Left renal pelvis (tissue), 4 donors: ENCODE results near the gene GRAMD4. TPM values are rescaled to one million over a fixed set of nuclear protein-coding genes. Genes with fewer than 3 reads are reported as not detected.

ENCODE experiments used
- DNase-seq, 4 donors: peaks; one replicate each; pipeline ENCODE4 v3.0.0-alpha.2; 2013; ENCODE audit warnings: low read depth in 4 of 4, low spot score in 3 of 4
- polyA plus RNA-seq, 4 donors: library from polyadenylated mRNA; unstranded; fragments of 120-200 nt; gene quantifications; one replicate each; pipeline ENCODE4 v1.2.1, GENCODE V29; 2013; ENCODE audit not compliant: insufficient read length in 4 of 4

Gene GRAMD4
- polyA plus RNA-seq, 4 donors, result 21.8 to 25.6 (median 23.5) TPM

- peak in 2 of 4 donors; percentile 35 to 44 for DNase-seq
Measured at GRCh38 chr22:46596032-46596441, 24.1 kb upstream of the GRAMD4 start.

GRCh38 chr22:46596819-46597218 is 23.4 kb upstream of the GRAMD4 start:
- DNase-seq, result peak in 3 of 4 donors; percentile 29 to 59 (median 56)

DNA sequence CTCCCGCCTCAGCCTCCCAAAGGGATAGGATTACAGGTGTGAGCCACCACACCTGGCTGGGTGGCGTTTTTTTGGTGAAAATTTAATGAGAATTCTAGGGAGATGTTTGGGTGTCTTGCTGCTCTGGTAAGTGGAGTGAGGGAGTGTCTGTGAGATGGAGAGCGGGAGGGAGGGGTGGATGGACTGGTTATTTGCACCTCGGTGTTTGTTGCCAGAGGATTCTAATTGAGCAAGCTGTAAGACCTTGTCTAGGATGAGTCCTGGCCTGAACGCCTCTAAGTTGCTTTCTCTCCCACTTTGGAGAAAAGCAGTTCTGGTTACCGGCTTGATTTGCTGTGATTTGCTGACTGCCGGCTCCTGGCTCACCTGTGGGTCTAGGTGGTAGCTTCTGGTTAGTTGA is 22.0 kb upstream of the GRAMD4 start:
- no peak for DNase-seq

- DNase-seq, result no peak
Measured at GRCh38 chr22:46598737-46599424, 21.3 kb upstream of the GRAMD4 start.

GRCh38 chr22:46600273-46600796 is 19.9 kb upstream of the GRAMD4 start:
- no peak for DNase-seq

DNA sequence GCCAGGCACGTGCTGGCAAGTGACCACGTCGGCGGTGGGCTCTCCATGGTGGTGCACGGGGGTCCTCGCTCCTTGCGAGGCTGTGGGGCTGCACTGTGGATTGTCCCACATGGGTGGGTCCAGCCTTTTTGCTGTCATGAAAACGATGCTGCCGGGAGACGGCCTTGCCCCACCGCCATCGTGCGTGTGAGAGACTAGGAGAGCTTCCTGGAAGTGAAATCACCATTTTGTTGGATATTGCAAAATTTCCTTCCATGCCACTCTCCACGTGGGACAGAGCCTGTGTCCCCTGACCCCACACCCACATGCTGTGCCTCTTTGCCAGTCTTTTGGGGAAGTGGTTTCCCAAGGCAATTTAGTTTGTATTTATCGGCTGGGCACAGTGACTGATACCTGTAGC is 18.2 kb upstream of the GRAMD4 start:
- no peak for DNase-seq

- DNase-seq, result no peak
Measured at GRCh38 chr22:46604306-46604690, 15.9 kb upstream of the GRAMD4 start.

DNA sequence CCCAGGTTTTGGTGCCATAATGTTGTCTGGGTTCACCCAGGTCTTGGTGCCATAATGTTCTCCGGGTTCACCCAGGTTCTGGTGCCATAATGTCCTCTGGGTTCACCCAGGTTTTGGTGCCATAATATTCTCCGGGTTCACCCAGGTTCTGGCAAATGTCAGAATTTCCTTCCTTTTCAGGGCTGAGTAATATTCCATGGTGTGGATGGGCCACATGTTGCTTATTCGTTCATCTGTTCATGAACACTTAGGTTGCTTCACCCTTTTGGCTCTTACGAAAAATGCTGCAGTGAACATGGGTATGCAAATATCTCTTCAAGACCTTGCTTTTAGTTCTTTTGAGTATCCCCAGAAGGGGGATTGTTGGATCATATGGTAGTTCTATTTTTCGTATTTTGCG is 15.1 kb upstream of the GRAMD4 start:
- no peak for DNase-seq

DNA sequence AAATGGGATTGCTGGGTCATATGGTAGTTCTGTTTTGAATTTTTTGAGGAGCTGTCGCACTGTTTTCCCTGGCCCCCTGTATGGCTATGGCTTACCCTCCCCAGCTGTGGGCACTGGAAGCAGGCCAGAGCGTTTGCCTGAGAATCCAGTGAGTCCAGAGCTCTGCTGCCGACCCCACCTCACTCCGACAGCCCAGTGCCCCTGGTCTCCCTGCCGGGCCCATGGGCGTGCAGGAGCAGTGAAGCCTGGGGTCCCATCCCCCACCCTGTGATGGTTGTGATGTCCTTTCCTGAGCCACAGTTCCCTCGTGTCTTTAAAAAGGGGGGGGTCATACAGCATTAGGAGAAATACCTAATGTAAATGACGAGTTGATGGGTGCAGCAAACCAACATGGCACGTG is 13.3 kb upstream of the GRAMD4 start:
- DNase-seq, result no peak

- DNase-seq, result no peak
Measured at GRCh38 chr22:46607483-46608114, 12.6 kb upstream of the GRAMD4 start.

DNA sequence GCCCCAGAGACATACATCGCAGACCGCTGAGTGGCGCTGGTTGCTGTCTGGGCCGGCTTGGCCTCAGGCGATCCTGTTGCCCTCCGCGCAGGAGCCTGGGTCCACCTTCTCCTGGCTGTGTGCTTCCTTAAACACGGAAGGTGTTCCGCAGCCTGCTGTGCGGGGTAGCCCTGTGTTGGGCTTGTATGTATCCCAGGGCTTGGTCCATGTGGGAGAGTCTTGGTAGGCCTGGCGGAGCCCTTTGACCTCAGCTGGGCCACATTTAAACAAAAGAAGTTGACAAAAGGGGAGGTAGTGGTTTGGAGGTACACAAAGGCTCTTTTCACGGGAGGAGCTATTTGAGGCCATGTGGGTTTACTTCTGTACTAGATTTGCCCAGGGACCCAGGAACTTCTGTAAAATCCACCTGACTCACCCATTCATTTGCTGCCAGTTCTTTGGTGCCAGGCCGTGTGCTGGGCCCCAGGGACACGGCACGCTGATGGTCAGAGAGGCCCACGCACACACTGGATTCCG is 11.0 kb upstream of the GRAMD4 start:
- DNase-seq, result no peak

GRCh38 chr22:46609724-46610201 is 10.4 kb upstream of the GRAMD4 start:
- no peak for DNase-seq

GRCh38 chr22:46610356-46610755 is 9.8 kb upstream of the GRAMD4 start:
- DNase-seq, result no peak

DNA sequence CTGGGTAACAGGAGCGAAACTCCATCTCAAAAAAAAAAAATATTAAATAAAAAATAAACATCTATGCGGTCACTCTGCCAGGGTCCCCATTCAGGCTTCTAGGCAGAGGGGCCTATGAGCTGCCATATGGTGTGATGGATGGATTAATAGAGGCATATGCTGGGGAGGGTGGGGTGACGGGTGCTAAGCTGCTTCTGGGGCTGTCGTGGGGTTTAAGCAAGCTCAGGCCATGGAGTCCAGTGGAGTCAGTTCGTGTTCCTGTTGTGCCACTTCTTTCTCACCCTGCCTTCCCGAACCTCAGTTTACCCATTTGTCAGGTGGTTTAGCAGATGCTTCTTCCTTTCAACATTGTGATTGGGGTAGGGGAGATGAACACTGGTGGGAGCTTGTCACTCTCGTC is 9.0 kb upstream of the GRAMD4 start:
- no peak for DNase-seq

DNA sequence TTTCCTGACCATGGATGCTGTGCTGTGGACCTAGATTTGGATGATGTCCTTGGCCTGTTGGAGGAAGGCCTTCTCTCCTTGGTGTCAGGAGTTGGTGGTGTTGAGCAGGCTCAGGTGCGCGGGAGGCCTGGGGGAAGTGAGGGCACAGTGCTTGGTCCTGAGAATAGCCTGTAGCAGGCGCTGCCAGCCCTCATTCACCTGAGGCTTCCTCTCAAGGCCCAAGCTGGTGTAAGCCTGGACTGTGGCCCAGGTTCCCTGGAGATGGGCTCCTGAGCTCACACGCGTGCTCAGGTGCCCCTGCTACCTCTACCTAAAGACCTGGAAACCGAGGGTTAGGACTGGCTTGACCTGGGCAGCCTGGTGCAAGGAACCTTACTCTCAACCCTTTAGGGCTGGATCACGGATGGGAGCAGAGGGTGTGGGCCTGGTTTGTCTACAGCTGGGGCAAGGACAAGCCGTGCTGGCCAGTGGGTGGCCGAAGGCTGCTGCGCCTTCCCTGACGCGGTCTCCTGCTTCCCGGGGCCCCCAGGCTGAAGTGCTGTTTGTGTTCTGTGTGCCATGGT is 7.8 kb upstream of the GRAMD4 start:
- no peak for DNase-seq

GRCh38 chr22:46612904-46613605 is 7.1 kb upstream of the GRAMD4 start:
- no peak for DNase-seq

- no peak for DNase-seq
Measured at GRCh38 chr22:46613606-46614021, 6.6 kb upstream of the GRAMD4 start.

- DNase-seq, result no peak
Measured at GRCh38 chr22:46614025-46614931, 5.9 kb upstream of the GRAMD4 start.

DNA sequence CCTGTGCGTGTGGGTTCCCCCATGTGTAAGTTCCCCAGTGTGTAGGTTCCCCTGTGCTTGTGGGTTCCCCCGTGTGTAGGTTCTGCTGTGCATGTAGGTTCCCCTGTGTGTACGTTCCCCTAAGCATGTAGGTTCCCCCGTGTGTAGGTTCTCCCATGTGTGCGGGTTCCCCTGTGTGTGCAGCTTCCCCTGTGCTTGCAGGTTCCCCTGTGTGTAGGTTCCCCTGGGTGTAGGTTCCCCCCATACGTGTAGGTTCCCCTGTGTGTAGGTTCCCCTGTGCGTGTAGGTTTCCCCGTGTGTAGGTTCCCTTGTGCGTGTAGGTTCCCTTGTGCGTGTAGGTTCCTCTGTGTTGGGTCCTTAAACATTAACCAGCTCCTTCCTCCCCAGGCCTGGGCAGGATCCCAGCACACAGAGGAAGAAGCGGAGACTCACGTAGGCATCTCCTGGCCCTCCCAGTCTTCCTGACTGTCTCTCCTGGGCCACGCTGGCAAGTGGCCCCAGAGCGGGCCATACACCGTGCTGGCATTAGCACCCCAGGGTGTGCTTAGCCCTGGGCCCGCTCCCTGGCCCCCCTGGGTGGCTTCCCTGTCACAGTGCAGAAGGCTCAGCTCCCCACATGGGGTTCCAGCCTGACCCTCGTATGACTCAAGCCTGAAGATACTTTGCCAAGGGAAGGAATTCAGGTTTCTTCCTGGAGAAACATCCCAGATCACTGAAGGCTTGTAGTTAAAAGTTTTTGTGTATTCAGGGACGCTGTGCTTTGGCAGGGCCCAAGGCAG is 2.8 kb upstream of the GRAMD4 start:
- no peak for DNase-seq
